Hematopoietic multipotent progenitor cell treated with erythropoietin and hydrocortisone succinate and interleukin-3 and kit ligand, for 17 days (in vitro differentiated cells): ENCODE measurements around the gene HOXA1.

Source experiments
- DNase-seq: peaks from one replicate; pipeline ENCODE4 v3.0.0-alpha.2; 2015; ENCODE audit warnings: low spot score

The HOXA1 gene

GRCh38 chr7:27116962-27117886 is 21.4 kb upstream of the HOXA1 start:
- no peak for DNase-seq

DNA sequence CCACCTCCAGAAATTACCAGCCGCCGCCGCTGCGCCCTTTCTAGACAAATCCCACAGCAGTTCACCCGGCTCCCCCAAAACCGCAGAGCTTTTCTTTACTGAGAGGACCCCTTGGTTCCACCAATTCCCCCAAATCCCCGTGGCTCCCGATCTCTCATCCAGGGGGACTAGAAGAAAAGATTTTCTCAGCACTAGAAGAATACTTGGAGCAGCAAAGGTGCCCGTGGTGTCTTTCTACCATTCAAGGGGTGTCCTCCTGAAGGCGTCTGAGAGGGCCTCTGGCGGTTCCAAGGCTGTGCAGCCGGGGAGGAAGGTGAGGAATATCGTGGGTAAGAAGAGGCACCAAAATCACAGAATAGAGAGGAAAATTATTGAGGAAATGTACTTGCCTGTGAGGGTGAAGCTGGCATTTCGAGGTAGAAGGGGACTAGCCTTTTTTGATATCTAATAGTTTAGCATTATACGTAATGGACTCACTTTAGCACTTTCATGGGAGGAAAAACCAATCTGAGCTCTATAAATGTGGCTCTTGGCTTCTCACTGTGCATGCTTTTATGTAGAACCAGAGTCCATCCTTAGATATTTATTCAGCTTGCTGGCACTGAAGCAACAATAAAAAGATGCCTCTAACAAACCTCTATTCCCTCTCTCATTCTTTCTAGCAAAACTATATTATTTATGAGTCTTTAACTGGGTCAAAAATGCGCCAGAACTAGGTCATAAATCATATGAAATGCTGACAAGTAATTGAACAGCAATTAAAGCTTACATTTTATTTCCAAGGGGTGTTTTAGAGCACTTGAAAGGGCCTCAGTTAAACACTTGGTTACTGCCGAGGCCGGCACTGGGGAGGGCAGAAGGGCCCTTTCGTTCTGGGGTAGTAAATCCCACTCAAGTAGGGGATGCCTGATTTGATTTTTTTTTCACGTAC is 20.5 kb upstream of the HOXA1 start:
- DNase-seq, result no peak

DNA sequence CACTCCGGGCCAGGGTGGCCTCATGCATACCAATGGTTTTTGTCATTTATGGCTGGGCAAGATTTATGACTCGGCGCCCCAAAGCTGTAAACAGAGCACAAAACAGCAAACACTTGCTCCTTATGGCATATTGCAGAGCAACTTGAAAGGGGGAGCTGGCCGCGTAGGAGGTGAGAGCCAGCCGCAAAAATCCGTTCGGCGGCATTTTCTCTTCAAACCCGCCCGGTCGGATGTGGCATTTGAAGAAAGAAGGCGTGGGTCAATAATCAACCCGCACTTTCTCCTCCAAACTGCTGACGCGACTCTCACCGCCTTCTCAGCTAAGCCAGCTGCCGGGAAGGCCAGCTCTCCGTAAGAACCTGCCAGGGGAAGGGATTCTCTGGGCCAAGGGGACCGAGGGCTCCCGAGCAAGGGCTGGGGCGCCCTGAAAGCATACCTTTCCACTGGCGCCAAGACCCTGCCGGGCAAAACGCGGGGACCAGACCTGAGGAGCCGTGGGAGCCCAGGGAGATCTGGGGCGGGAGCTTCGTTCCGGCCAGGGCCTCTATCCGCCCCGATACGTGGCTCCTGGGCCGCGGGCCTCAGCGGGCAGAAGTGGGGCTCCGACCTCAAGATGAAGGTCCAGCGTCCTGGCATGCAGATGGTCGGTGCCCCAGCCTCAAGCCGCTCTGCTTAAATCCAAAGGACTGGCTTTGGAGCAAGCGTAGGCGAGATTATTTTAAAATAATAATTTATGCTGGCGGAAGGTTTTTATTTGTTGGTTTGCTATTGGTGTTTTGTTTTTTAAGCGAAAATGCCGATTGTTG is 19.6 kb upstream of the HOXA1 start:
- DNase-seq, result no peak

- DNase-seq, result no peak
Observed at GRCh38 chr7:27114881-27115220, 19.1 kb upstream of the HOXA1 start.

GRCh38 chr7:27113991-27114769 is 18.4 kb upstream of the HOXA1 start:
- DNase-seq, result no peak

GRCh38 chr7:27112955-27113949 is 17.5 kb upstream of the HOXA1 start:
- no peak for DNase-seq

DNA sequence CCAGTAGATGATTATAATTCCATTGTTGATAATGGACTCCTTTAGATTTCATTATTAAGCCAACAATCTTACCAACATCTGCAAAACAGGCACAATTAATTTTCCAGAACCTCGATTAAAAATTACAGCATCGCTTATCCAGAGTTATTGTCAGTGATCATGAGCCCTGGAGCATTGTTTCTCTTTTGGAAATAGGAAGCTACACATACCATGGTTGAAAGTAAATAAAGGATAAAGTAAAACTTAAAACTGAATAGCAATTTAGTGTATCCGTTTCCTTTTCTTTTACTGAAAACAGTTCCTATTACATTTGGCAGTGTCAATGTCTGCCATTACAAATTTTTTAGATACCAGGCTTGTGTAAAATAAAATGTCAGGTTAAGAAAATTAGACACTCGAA is 16.6 kb upstream of the HOXA1 start:
- DNase-seq, result no peak

- DNase-seq, result no peak
Observed at GRCh38 chr7:27111751-27112277, 16.0 kb upstream of the HOXA1 start.

GRCh38 chr7:27111042-27111750 is 15.4 kb upstream of the HOXA1 start:
- no peak for DNase-seq

- DNase-seq, result no peak
Observed at GRCh38 chr7:27110186-27111031, 14.6 kb upstream of the HOXA1 start.

- no peak for DNase-seq
Observed at GRCh38 chr7:27109466-27110185, 13.8 kb upstream of the HOXA1 start.

DNA sequence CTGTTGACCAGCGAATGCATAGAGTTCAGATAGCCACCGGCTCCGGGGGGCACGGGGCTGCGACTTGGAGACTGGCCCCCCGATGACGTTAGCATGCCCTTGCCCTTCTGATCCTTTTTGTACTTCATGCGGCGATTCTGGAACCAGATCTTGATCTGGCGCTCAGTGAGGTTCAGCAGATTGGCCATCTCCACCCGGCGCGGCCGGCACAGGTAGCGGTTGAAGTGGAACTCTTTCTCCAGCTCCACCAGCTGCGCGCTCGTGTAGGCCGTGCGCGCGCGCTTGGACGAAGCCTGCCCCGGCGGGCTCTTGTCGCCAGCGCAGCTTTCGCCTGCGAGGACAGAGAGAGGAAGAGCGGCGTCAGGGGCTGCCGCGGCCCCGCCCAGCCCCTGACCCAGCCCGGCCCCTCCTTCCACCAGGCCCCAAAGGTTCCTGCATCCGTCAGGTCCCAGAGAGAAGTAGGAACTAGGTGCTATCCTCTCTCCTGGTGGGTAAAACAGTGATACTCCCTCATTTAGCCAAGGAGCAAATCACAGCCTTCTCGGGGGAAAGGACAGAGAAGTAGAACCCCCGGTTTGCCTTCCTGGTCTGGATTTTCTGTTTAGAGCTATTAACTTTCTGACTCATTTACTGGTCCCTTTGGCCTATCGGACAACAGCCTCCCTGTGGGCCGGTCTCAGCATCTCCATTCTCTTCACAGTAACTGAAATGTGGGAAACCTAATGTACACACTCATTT is 12.8 kb upstream of the HOXA1 start:
- no peak for DNase-seq

DNA sequence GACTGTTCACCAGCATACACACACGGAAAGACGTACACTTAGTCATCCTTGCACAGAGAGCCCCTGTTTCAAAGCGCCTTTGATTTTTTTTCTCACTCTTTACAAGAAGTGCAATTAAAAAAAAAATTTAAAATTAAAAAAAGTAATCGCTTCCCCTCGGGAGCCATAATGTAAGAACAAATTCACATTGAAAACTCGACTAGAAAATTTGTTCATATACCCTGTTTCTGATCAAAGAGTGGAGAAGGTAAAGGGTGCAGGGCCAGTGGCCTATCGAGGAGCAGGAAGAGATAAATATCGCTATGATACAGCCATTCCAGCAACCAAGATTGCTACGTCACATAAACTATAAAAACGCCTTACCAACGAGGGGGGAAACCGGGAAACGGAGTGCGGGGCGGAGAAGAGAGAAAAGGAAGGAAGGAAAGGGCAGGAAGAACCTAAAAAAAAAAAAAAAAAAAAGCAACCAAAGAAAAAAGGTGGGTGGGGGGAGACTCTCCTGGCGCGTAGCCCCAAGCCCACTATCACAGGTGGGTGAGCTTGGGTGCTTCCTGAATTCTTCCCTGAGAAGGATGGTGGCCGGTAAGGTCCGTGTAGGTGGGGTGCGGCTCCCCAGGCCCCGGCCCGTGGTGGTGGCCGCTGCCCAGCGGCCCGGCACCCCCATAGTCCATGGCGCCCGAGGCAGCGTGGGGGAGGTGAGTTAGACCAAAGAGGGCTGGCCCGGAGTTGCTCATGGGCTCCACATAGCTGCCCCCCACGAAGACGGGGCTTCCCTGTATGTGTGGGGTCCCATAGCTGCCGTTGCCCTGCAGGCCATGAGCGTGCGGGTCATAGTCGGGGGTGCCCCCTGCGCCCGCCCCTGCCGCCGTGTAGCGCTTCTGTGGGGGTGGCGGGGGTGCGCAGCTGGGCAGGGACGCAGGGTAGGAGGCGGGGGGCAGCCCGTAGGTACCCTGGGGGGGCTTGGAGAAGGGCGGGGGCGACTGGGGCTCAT is 11.9 kb upstream of the HOXA1 start:
- no peak for DNase-seq

- DNase-seq, result no peak
Observed at GRCh38 chr7:27106901-27107240, 11.1 kb upstream of the HOXA1 start.

GRCh38 chr7:27106181-27106900 is 10.5 kb upstream of the HOXA1 start:
- DNase-seq, result no peak
